K562 (cell line): ENCODE data around the gene CARD8. TPM values are rescaled to one million over a fixed set of nuclear protein-coding genes. Genes with fewer than 3 reads are reported as not detected.
"Not testable (repeated sequence)": the region's sequence is repeated elsewhere in the genome, so short reads cannot be mapped to it uniquely, and the experiment has no call there.

ENCODE experiments used
- ATAC-seq: fragments of 200-7000 bp; cut with Tn5 transposase; 3 replicates; pipeline ENCODE4 v1.9.1; 2020; ENCODE audit warnings: moderate library complexity
- BruUV-seq: library from RNA; stranded (reverse); fragments of 400-500 nt; replicated peaks from 2 replicates; lab custom pipeline; 2021; lab: Mats Ljungman, UMichigan
- CTCF ChIA-PET: fragments of 300-600 bp; formaldehyde crosslinking; extraction: SDS; loops from one replicate; lab custom pipeline; 2021; ENCODE audit warnings: low intra/inter-chr PET ratio; lab: Yijun Ruan, JAX
- POLR2A ChIA-PET: fragments of 300-600, 350-650 bp; sonication (Branson Sonifier 250); formaldehyde crosslinking; extraction: SDS; loops from one replicate; lab custom pipeline; 2021; ENCODE audit warnings: antibody characterized with exemption, inconsistent platforms; lab: Yijun Ruan, JAX
- DNase-seq, 4 experiments: peaks; one replicate each; pipeline versions ENCODE4 v3.0.0 to v3.0.0-alpha.2; 2011 to 2018; ENCODE audit warnings: low spot score in 3 of 4, mixed read lengths in 3 of 4; ENCODE audit errors: extremely low read depth in 1 of 4
- FAIRE-seq: peaks from 2 replicates; lab custom pipeline; 2011; peaks lifted over from hg19 to GRCh38; lab: Jason Lieb, UNC
- H2AFZ ChIP-seq: 2 replicates; pipeline ENCODE4 v1.6.0; 2011; ENCODE audit warnings: low read depth, low read length, control low read depth, inconsistent platforms
- H3K27ac ChIP-seq: fragments of 200-600 bp; 3 replicates; pipeline ENCODE4 v1.8.0; 2011; ENCODE audit warnings: low read depth, mild to moderate bottlenecking, control low read depth, inconsistent platforms, low read length, moderate library complexity, mixed read lengths; ENCODE audit errors: extremely low read depth
- H3K27me3 ChIP-seq, 2 experiments: fragments of 300-600 bp in 1 of 2; 2 replicates in 1 of 2; 3 replicates in 1 of 2; pipeline versions ENCODE4 v1.6.0 to v1.8.0; 2011; ENCODE audit warnings: inconsistent platforms in 2 of 2, low read length in 2 of 2, mild to moderate bottlenecking in 1 of 2, mixed read lengths in 1 of 2, moderate library complexity in 1 of 2; ENCODE audit not compliant: control insufficient read depth in 2 of 2, insufficient read depth in 2 of 2
- H3K36me3 ChIP-seq: fragments of 300-600 bp; 3 replicates; pipeline ENCODE4 v1.8.0; 2011; ENCODE audit warnings: mild to moderate bottlenecking, low read length, inconsistent platforms; ENCODE audit not compliant: control insufficient read depth, insufficient read depth
- H3K4me1 ChIP-seq, 2 experiments: fragments of 200-600 bp in 1 of 2; replicated peaks in 1 of 2; 2 replicates in 1 of 2; 3 replicates in 1 of 2; pipeline versions ENCODE4 v1.5.1 to v1.8.0; 2011; ENCODE audit warnings: inconsistent platforms in 2 of 2, low read length in 2 of 2, mild to moderate bottlenecking in 1 of 2, mixed read lengths in 1 of 2, moderate library complexity in 1 of 2; ENCODE audit not compliant: control insufficient read depth in 2 of 2, insufficient read depth in 2 of 2
- H3K4me2 ChIP-seq: 2 replicates; pipeline ENCODE4 v1.6.1; 2011; ENCODE audit warnings: low read length, control low read depth, inconsistent platforms, mixed read lengths; ENCODE audit not compliant: insufficient read depth
- H3K4me3 ChIP-seq: fragments of 200-600 bp; sonication (generic), shearing (Covaris generic); 2 replicates; pipeline ENCODE4 v1.5.1; 2016; ENCODE audit warnings: control low read depth, inconsistent platforms
- H3K79me2 ChIP-seq: fragments of 200-600 bp; 3 replicates; pipeline ENCODE4 v1.8.0; 2011; ENCODE audit warnings: low read length, inconsistent platforms; ENCODE audit not compliant: control insufficient read depth, insufficient read depth
- H3K9ac ChIP-seq, 2 experiments: 2 replicates each; pipeline versions ENCODE4 v1.6.0 to v1.6.1; 2011; ENCODE audit warnings: low read depth in 2 of 2, low read length in 2 of 2, control low read depth in 1 of 2, inconsistent platforms in 1 of 2, mild to moderate bottlenecking in 1 of 2, mixed read lengths in 1 of 2; ENCODE audit not compliant: insufficient read depth in 1 of 2
- H3K9me1 ChIP-seq: one replicate; pipeline ENCODE4 v1.6.0; 2011; ENCODE audit warnings: inconsistent platforms, mild to moderate bottlenecking, low read length, moderate library complexity; ENCODE audit not compliant: control insufficient read depth, insufficient read depth
- H3K9me3 ChIP-seq: replicated peaks from 2 replicates; pipeline ENCODE4 v1.5.1; 2011; ENCODE audit warnings: low read depth, low read length, inconsistent platforms; ENCODE audit not compliant: control insufficient read depth, insufficient read depth
- H4K20me1 ChIP-seq: replicated peaks from 2 replicates; pipeline ENCODE4 v1.6.1; 2011; ENCODE audit warnings: low read length, inconsistent platforms, mixed read lengths; ENCODE audit not compliant: control insufficient read depth, insufficient read depth
- C11orf30 ChIP-seq: fragments of 450-650 bp; IDR thresholded peaks from 2 replicates; pipeline ENCODE4 v1.6.1; 2016; ENCODE audit warnings: low read depth, mild to moderate bottlenecking
- ZNF316 ChIP-seq: fragments of 450-650 bp; IDR thresholded peaks from 2 replicates; pipeline ENCODE4 v1.6.1; 2016
- WGBS: fragments of 100-300 bp; shearing (Covaris generic); methylation state at CpG from one replicate; pipeline ENCODE4 v1.1.6; 2016; ENCODE audit warnings: low coverage, mixed read lengths; ENCODE audit not compliant: insufficient coverage; ENCODE audit errors: missing lambda C conversion rate; 5-methylcytosine and 5-hydroxymethylcytosine counted together
- in situ Hi-C: fragments of 300-500 bp; cut with MboI; formaldehyde crosslinking; loops from 4 replicates; pipeline ENCODE4 v1.15.0; 2018; ENCODE audit warnings: inconsistent platforms, mixed read lengths
- intact Hi-C: fragments of 100-400 bp; cut with micrococcal nuclease; formaldehyde crosslinking; loops from 2 replicates; pipeline ENCODE4 v1.14.2; 2022
- polyA plus RNA-seq, 8 experiments: library from polyadenylated mRNA; depleted of rRNA in 4 of 8; stranded (reverse) in 5 of 8; unstranded in 3 of 8; fragments of >200 nt; fragmentation: Nextera tagmentation in 2 of 8; fragmentation: Illumina TruSeq in 1 of 8; extraction: Ambion mirVana in 2 of 8; extraction: Trizol in 1 of 8; gene quantifications; 2 replicates each; pipeline versions ENCODE4 v1.2.1 to v1.2.3, GENCODE V29; 2011 to 2014; ENCODE audit warnings: inconsistent platforms in 1 of 8, missing spikeins in 1 of 8
- total RNA-seq, 7 experiments: library from RNA; depleted of rRNA in 6 of 7; stranded (reverse); fragments of >200 nt in 6 of 7; fragmentation: Illumina TruSeq in 2 of 7; extraction: Trizol in 2 of 7; gene quantifications; 2 replicates each; pipeline versions ENCODE4 v1.2.1 to v1.2.3, GENCODE V29; 2011 to 2021; ENCODE audit warnings: low replicate concordance in 1 of 7
- TF ChIP-seq, protein P1 (sequence below): fragments of 250-450 bp; sonication (Bioruptor Pico); IDR thresholded peaks from 2 replicates; pipeline ENCODE4 v1.4.0; 2020

The CARD8 gene
- total and polyA plus RNA-seq, 9 of the 15 experiments (the other 6 are each of a cell fraction or from before 2014, with no cell fraction given) = 11.5 to 26.4 (median 20.8) TPM

DNA sequence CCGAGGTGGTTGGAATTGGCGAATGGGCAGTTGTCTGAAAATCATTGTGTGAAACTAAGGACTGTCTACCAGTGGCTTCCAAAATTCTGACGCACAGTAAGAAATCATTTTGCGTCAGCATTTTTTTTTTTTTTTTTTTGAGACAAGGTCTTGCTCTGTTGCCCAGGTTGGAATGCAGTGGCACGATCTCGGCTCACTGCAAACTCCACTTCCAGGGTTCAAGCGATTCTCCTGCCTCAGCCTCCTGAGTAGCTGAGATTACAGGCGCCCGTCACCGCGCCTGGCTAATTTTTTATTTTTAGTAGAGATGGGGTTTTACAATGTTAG, 35.7 kb upstream of the CARD8 start:
- POLR2A ChIA-PET = interaction anchor here (0.5 kb wide), 1 partner anchor 289 kb away, joined by 3 read pairs; no protein-coding TSS in a partner anchor
- H2AFZ ChIP-seq = peak overlapping the region; percentile 85; the same call in 1 of the 2 replicates
- DNase-seq = not testable (repeated sequence)

More for the DNA sequence above, 35.7 kb upstream of the CARD8 start:
- CTCF ChIA-PET = interaction anchor here (0.6 to 3.3 kb wide), 4 partner anchors 19 to 328 kb away, joined by 3 to 26 read pairs (median 4); no protein-coding TSS in a partner anchor
- H3K79me2 ChIP-seq, H3K36me3 ChIP-seq, H3K9me1 ChIP-seq, H3K27ac ChIP-seq, FAIRE-seq, H4K20me1 ChIP-seq, BruUV-seq, in situ Hi-C loops, H3K9me3 ChIP-seq, ATAC-seq, H3K27me3 ChIP-seq: not testable (repeated sequence)
- peaks cover 7 to 13% of the 10 kb centered on the region in 2 experiments; a peak in 4 of 5 replicates for H3K4me1 ChIP-seq
- peak overlapping the region; percentile 83 for H3K4me2 ChIP-seq
- TF ChIP-seq C11orf30 = peak; percentile 16; the same call in 1 of the 2 replicates
- TF ChIP-seq, protein P1, sequence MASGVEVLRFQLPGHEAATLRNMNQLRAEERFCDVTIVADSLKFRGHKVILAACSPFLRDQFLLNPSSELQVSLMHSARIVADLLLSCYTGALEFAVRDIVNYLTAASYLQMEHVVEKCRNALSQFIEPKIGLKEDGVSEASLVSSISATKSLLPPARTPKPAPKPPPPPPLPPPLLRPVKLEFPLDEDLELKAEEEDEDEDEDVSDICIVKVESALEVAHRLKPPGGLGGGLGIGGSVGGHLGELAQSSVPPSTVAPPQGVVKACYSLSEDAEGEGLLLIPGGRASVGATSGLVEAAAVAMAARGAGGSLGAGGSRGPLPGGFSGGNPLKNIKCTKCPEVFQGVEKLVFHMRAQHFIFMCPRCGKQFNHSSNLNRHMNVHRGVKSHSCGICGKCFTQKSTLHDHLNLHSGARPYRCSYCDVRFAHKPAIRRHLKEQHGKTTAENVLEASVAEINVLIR (CRISPR knock-in tag) = 0 out of 2 replicates have a peak, but pooled peaks have one; percentile 35
- peak; percentile 70 for TF ChIP-seq ZNF316
- peak overlapping the region; percentile 30 for H3K4me3 ChIP-seq
- WGBS = 2% methylated on average over 8 of the region's 11 CpGs
- intact Hi-C loops = loop anchor here (1.0 to 10.0 kb wide), 2 partner anchors 24 to 187 kb away; no protein-coding TSS in a partner anchor
- H3K9ac ChIP-seq = peak overlapping the region in 1 of 2 experiments; percentile 89; a peak in 1 of 4 replicates
